ENCODE data around the gene KIRREL1. TPM values are rescaled to one million over a fixed set of nuclear protein-coding genes. Genes with fewer than 3 reads are reported as not detected.

KIRREL1 gene
- total RNA-seq, 4 donors from 2014 or later, result 37.4 to 77.1 (median 54.6) TPM

- peak overlapping the region in 1 of 4 donors; percentile 10 for H3K4me3 ChIP-seq
- TF ChIP-seq POLR2AphosphoS5 (IDR thresholded peaks at IDR 0.05) (no peak), POLR2A (IDR thresholded peaks at IDR 0.05; ENCODE audit: low read depth) (no peak), EP300 (IDR thresholded peaks at IDR 0.05) (no peak), CTCF (IDR thresholded peaks at IDR 0.05) (no peak)
- peaks cover 66 to 99% (median 98%) of the 10 kb centered on the region in 4 donors for H3K4me1 ChIP-seq
- no peaks in the 10 kb centered on the region for H3K27me3 ChIP-seq
- H3K36me3 ChIP-seq, result no peaks in the 10 kb centered on the region
- H3K9me3 ChIP-seq, result no peaks in the 10 kb centered on the region
- peak overlapping the region; percentile 58 to 66 (median 66) for H3K27ac ChIP-seq (replicated peaks in 1 of 4)
- no peak for DNase-seq (ENCODE audit: extremely low spot score)
- 33% methylated on average over 14 of the region's 14 CpGs for WGBS
- intact Hi-C loops (cut with DNase I), result no loop called here
Observed at GRCh38 chr1:158002631-158003405, 9.4 kb downstream of the KIRREL1 start.

DNA sequence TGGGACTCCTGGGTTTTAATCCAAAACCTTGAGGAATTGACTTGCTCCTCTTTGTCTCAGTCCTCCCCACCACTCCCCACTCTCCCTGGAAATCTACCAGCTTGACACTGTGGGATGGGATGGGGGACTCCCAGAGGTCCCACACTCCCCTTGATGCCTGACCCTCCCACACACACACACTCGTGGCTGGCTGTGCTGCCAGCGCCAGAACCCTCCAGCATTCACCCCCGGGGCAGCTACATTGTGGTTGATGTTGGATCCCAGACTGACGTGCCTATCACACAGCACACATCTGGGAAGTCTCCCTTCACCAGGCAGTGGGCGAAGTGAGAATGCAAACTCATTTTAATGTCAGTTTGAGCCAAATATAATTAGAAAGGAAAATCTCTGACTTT is 10.0 kb downstream of the KIRREL1 start:
- H3K27ac ChIP-seq (replicated peaks in 1 of 4), result peak overlapping the region; percentile 58 to 66 (median 66)
- DNase-seq (ENCODE audit: extremely low spot score), result no peak
- H3K4me3 ChIP-seq, result no peak overlapping the region

GRCh38 chr1:158005224-158005623 is 11.8 kb downstream of the KIRREL1 start:
- no peaks in the 10 kb centered on the region for H3K9me3 ChIP-seq
- H3K36me3 ChIP-seq, result no peaks in the 10 kb centered on the region
- TF ChIP-seq POLR2AphosphoS5 (IDR thresholded peaks at IDR 0.05) (no peak), EP300 (IDR thresholded peaks at IDR 0.05) (no peak), CTCF (IDR thresholded peaks at IDR 0.05) (no peak), POLR2A (IDR thresholded peaks at IDR 0.05; ENCODE audit: low read depth) (no peak)
- no peaks in the 10 kb centered on the region for H3K27me3 ChIP-seq
- H3K4me1 ChIP-seq, result peaks cover 85 to 100% (median 100%) of the 10 kb centered on the region in 4 donors
- no peak overlapping the region for H3K4me3 ChIP-seq
- peak overlapping the region; percentile 3 to 86 (median 48) for H3K27ac ChIP-seq (replicated peaks in 1 of 4)
- 82% methylated on average over 2 of the region's 2 CpGs for WGBS
- no peak for DNase-seq (ENCODE audit: extremely low spot score)
- intact Hi-C loops (cut with DNase I), result no loop called here

More for the DNA sequence above, 10.0 kb downstream of the KIRREL1 start:
- H3K9me3 ChIP-seq, result no peaks in the 10 kb centered on the region
- TF ChIP-seq POLR2A (IDR thresholded peaks at IDR 0.05; ENCODE audit: low read depth), result no peak
- no peak for TF ChIP-seq POLR2AphosphoS5 (IDR thresholded peaks at IDR 0.05)
- no peak for TF ChIP-seq CTCF (IDR thresholded peaks at IDR 0.05)
- TF ChIP-seq EP300 (IDR thresholded peaks at IDR 0.05), result no peak
- H3K27me3 ChIP-seq, result no peaks in the 10 kb centered on the region
- H3K36me3 ChIP-seq, result no peaks in the 10 kb centered on the region
- WGBS, result 33% methylated on average over 5 of the region's 5 CpGs
- intact Hi-C loops (cut with DNase I), result no loop called here
- H3K4me1 ChIP-seq, result peaks cover 68 to 99% (median 98%) of the 10 kb centered on the region in 4 donors

GRCh38 chr1:158007180-158007579 is 13.7 kb downstream of the KIRREL1 start:
- intact Hi-C loops (cut with DNase I), result no loop called here

More at GRCh38 chr1:158007180-158007579, 13.7 kb downstream of the KIRREL1 start:
- Histone ChIP-seq H3K4me1 (peaks cover 84 to 100% (median 100%) of the 10 kb centered on the region in 4 donors), H3K36me3 (no peaks in the 10 kb centered on the region), H3K27ac (replicated peaks in 1 of 4) (peak overlapping the region; percentile 76 to 87 (median 84)), H3K9me3 (no peaks in the 10 kb centered on the region), H3K27me3 (no peaks in the 10 kb centered on the region), H3K4me3 (peak overlapping the region in 1 of 4 donors; percentile 10)
- WGBS, result 79% methylated on average over 7 of the region's 7 CpGs
- TF ChIP-seq POLR2A (IDR thresholded peaks at IDR 0.05; ENCODE audit: low read depth) (no peak), EP300 (IDR thresholded peaks at IDR 0.05) (no peak), CTCF (IDR thresholded peaks at IDR 0.05) (no peak), POLR2AphosphoS5 (IDR thresholded peaks at IDR 0.05) (no peak)
- DNase-seq (ENCODE audit: extremely low spot score), result no peak

All from esophagus muscularis mucosa (tissue), 4 donors.